ENCODE results near the gene CHRND. TPM values are rescaled to one million over a fixed set of nuclear protein-coding genes. Genes with fewer than 3 reads are reported as not detected.
"Not testable (repeated sequence)": the region's sequence is repeated elsewhere in the genome, so short reads cannot be mapped to it uniquely, and the experiment has no call there.

CHRND gene
- total RNA-seq, 3 donors from 2014 or later (not counting 1 experiment from before 2014, with no cell fraction given), result not detected

DNA sequence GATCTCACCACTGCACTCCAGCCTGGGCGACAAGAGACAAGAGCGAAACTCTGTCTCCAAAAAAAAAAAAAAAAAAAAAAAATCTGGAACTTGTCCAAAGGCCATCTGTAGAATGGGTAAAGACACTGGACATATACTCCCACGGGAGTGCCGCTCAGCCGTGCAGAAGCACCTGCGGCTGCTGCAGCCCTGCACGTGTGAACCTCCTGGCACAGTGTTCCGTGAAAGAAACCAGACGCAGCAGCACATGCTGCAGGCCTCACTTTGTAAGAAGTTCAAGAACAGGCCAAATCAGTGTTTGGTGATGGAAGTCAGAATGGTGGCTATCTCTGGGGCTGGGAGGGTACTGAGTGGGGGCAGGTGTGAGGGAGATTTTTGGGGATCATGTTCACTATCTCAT, 6.5 kb downstream of the CHRND start:
- H3K27me3 ChIP-seq (ENCODE audit: control insufficient read depth, insufficient read depth, low read length), result peaks cover 3% of the 10 kb centered on the region
- no peak overlapping the region for H3K4me3 ChIP-seq (ENCODE audit: low read length)
- no peaks in the 10 kb centered on the region for H3K9me3 Mint-ChIP-seq
- no peaks in the 10 kb centered on the region for H3K36me3 ChIP-seq (ENCODE audit: control insufficient read depth, insufficient read depth, low read length)
- H3K36me3 Mint-ChIP-seq, result no peaks in the 10 kb centered on the region
- H3K27ac Mint-ChIP-seq, result no peak overlapping the region
- H3K9me3 ChIP-seq (ENCODE audit: control insufficient read depth, insufficient read depth, low read length), result peaks cover 4% of the 10 kb centered on the region
- ATAC-seq, result no peak
- DNase-seq, result no peak
- intact Hi-C loops (cut with micrococcal nuclease), result no loop called here
- H3K27ac ChIP-seq (ENCODE audit: low read length), result no peak overlapping the region
- H3K4me1 ChIP-seq (ENCODE audit: control insufficient read depth, insufficient read depth, low read length), result peaks cover 15% of the 10 kb centered on the region
- WGBS (ENCODE audit: insufficient coverage), result 83% methylated on average over 9 of the region's 9 CpGs
- TF ChIP-seq, protein P1, sequence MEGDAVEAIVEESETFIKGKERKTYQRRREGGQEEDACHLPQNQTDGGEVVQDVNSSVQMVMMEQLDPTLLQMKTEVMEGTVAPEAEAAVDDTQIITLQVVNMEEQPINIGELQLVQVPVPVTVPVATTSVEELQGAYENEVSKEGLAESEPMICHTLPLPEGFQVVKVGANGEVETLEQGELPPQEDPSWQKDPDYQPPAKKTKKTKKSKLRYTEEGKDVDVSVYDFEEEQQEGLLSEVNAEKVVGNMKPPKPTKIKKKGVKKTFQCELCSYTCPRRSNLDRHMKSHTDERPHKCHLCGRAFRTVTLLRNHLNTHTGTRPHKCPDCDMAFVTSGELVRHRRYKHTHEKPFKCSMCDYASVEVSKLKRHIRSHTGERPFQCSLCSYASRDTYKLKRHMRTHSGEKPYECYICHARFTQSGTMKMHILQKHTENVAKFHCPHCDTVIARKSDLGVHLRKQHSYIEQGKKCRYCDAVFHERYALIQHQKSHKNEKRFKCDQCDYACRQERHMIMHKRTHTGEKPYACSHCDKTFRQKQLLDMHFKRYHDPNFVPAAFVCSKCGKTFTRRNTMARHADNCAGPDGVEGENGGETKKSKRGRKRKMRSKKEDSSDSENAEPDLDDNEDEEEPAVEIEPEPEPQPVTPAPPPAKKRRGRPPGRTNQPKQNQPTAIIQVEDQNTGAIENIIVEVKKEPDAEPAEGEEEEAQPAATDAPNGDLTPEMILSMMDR (IDR thresholded peaks at IDR 0.05), result no peak
- peaks cover 9 to 13% of the 10 kb centered on the region in 2 donors for H3K4me1 Mint-ChIP-seq
- no peak overlapping the region for H3K4me3 Mint-ChIP-seq
- H3K27me3 Mint-ChIP-seq (ENCODE audit: low read depth in 2 of 2), result peaks cover 0 to 8% of the 10 kb centered on the region in 2 donors

DNA sequence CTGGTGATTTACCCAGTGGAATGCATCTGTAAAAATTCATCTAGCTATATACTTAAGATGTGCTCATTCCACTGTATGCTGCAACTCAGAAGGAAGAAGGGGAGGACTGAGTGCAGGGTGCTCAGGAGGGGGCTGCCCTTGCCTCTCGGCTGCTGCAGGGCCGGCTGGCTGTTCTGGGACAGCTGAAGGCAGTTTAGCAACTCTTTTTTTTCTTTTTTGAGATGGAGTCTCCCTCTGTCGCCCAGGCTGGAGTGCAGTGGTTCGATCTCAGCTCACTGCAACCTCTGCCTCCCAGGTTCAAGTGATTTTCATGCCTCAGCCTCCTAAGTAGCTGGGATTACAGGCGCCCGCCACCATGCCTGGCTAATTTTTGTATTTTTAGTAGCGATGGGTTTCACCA, 6.9 kb downstream of the CHRND start:
- H3K27ac Mint-ChIP-seq; H3K27me3 ChIP-seq (ENCODE audit: control insufficient read depth, insufficient read depth, low read length); H3K9me3 Mint-ChIP-seq; H3K36me3 Mint-ChIP-seq; ATAC-seq; DNase-seq; H3K4me3 Mint-ChIP-seq; intact Hi-C loops (cut with micrococcal nuclease); H3K27ac ChIP-seq (ENCODE audit: low read length); H3K27me3 Mint-ChIP-seq (ENCODE audit: low read depth in 2 of 2); H3K36me3 ChIP-seq (ENCODE audit: control insufficient read depth, insufficient read depth, low read length); H3K4me3 ChIP-seq (ENCODE audit: low read length); H3K9me3 ChIP-seq (ENCODE audit: control insufficient read depth, insufficient read depth, low read length): not testable (repeated sequence)
- H3K4me1 ChIP-seq (ENCODE audit: control insufficient read depth, insufficient read depth, low read length), result peaks cover 15% of the 10 kb centered on the region
- 88% methylated on average over 7 of the region's 7 CpGs for WGBS (ENCODE audit: insufficient coverage)
- H3K4me1 Mint-ChIP-seq, result peaks cover 9 to 13% of the 10 kb centered on the region in 2 donors

DNA sequence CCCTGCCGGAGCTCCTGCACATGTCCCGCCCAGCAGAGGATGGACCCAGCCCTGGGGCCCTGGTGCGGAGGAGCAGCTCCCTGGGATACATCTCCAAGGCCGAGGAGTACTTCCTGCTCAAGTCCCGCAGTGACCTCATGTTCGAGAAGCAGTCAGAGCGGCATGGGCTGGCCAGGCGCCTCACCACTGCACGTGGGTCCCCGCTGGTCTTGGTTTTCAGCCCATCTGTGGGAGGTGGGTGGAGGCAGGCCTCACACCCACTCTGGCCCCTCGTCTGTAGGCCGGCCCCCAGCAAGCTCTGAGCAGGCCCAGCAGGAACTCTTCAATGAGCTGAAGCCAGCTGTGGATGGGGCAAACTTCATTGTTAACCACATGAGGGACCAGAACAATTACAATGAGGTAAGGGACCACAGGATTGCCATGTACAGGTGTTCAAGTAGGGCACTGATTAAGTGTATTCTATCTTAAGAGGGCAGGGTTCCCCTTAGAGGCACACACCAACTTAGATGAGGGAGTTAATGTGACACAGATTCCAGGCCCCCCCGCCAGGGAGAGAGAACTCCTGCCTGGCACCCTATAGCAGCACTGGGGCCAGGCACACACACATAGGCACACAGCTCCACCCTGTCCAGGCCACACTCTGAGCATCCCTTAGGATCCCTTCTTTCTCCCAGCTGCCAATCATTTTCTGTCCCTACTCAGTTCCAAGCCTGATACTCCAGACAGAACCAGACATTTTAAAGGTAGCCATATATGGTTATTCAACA, 8.2 kb downstream of the CHRND start:
- H3K4me1 ChIP-seq (ENCODE audit: control insufficient read depth, insufficient read depth, low read length), result peaks cover 4% of the 10 kb centered on the region
- H3K27me3 ChIP-seq (ENCODE audit: control insufficient read depth, insufficient read depth, low read length), result peaks cover 3% of the 10 kb centered on the region
- ATAC-seq (no peak), DNase-seq (no peak)
- intact Hi-C loops (cut with micrococcal nuclease), result no loop called here
- H3K4me3 ChIP-seq (ENCODE audit: low read length), result no peak overlapping the region
- Mint-ChIP-seq H3K4me1 (peaks cover under 1 to 1% of the 10 kb centered on the region in 2 donors), H3K27me3 (ENCODE audit: low read depth in 2 of 2) (peaks cover 0 to 14% of the 10 kb centered on the region in 2 donors), H3K9me3 (no peaks in the 10 kb centered on the region), H3K27ac (no peak overlapping the region), H3K4me3 (no peak overlapping the region), H3K36me3 (no peaks in the 10 kb centered on the region)
- peaks cover 4% of the 10 kb centered on the region for H3K9me3 ChIP-seq (ENCODE audit: control insufficient read depth, insufficient read depth, low read length)
- no peaks in the 10 kb centered on the region for H3K36me3 ChIP-seq (ENCODE audit: control insufficient read depth, insufficient read depth, low read length)
- TF ChIP-seq, protein P1 (IDR thresholded peaks at IDR 0.05), result no peak
- WGBS (ENCODE audit: insufficient coverage), result 92% methylated on average over 13 of the region's 13 CpGs
- no peak overlapping the region for H3K27ac ChIP-seq (ENCODE audit: low read length)

DNA sequence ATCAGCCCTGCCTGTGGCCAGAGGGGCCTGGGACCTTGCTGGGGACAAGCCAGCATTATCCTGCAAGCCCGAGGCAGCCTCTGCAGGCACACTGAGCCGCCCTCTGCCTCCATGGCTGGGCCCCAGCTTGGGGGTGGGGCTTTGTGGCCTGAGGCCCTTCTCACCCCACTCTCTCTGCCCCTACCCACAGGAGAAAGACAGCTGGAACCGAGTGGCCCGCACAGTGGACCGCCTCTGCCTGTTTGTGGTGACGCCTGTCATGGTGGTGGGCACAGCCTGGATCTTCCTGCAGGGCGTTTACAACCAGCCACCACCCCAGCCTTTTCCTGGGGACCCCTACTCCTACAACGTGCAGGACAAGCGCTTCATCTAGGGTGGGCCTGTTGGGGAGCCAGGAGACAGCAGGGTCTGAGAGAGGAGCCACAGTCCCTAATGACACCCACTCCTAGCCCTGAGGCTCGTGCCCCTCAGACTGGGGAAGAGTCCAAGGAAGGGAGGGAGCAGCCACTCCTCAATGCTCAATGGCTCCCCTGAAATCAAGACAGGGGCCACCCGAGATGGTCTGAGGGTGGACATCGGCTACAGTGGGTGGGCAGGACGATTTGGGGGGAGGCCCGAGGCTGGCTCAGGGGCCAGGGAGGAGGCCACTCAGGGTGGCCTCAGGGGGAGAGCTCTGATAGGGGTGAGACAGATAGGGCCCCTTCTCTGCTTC, 9.1 kb downstream of the CHRND start:
- no peaks in the 10 kb centered on the region for H3K36me3 Mint-ChIP-seq
- Histone ChIP-seq H3K4me3 (ENCODE audit: low read length) (no peak overlapping the region), H3K27me3 (ENCODE audit: control insufficient read depth, insufficient read depth, low read length) (peaks cover 3% of the 10 kb centered on the region), H3K27ac (ENCODE audit: low read length) (no peak overlapping the region), H3K9me3 (ENCODE audit: control insufficient read depth, insufficient read depth, low read length) (peaks cover 4% of the 10 kb centered on the region), H3K4me1 (ENCODE audit: control insufficient read depth, insufficient read depth, low read length) (peaks cover 12% of the 10 kb centered on the region), H3K36me3 (ENCODE audit: control insufficient read depth, insufficient read depth, low read length) (no peaks in the 10 kb centered on the region)
- no peaks in the 10 kb centered on the region for H3K4me1 Mint-ChIP-seq
- peaks cover 0 to 15% of the 10 kb centered on the region in 2 donors for H3K27me3 Mint-ChIP-seq (ENCODE audit: low read depth in 2 of 2)
- DNase-seq, result no peak
- H3K4me3 Mint-ChIP-seq, result no peak overlapping the region
- no peak for ATAC-seq
- H3K27ac Mint-ChIP-seq, result no peak overlapping the region
- intact Hi-C loops (cut with micrococcal nuclease), result no loop called here
- H3K9me3 Mint-ChIP-seq, result no peaks in the 10 kb centered on the region
- 80% methylated on average over 12 of the region's 14 CpGs for WGBS (ENCODE audit: insufficient coverage)
- TF ChIP-seq, protein P1 (IDR thresholded peaks at IDR 0.05), result no peak
